ENCODE results near the gene STARD4. TPM values are rescaled to one million over a fixed set of nuclear protein-coding genes. Genes with fewer than 3 reads are reported as not detected.

The STARD4 gene
- total RNA-seq, 3 donors from 2014 or later: 18.8 to 37.5 (median 36.0) TPM

GRCh38 chr5:111447099-111447498 is 65.2 kb downstream of the STARD4 start:
- Histone ChIP-seq H3K4me1 (ENCODE audit: low read depth) (no peaks in the 10 kb centered on the region), H3K36me3 (ENCODE audit: low read depth) (no peaks in the 10 kb centered on the region), H3K9me3 (no peaks in the 10 kb centered on the region), H3K4me3 (no peak overlapping the region)
- no peak for DNase-seq
- TF ChIP-seq CTCF (IDR thresholded peaks at IDR 0.05): no peak
- no peak for ATAC-seq
- intact Hi-C loops (cut with DNase I, micrococcal nuclease): no loop called here

Other genes with a start within 250 kb of the STARD4 start
- gene NREP, start 244.7 kb upstream of the STARD4 start, total RNA-seq: 10 to 100 TPM; 16.8 to 24.0 (median 18.1) TPM